NCI-H1694 treated with DMSO at 0.1 percent for 48 hours (cell line): ENCODE data around the gene EPHA1.
"Not testable (repeated sequence)": the region's sequence is repeated elsewhere in the genome, so short reads cannot be mapped to it uniquely, and the experiment has no call there.

Experiments used
- DNase-seq: peaks from one replicate; lab custom pipeline; 2025; lab: John Stamatoyannopoulos, UW

Gene EPHA1

DNA sequence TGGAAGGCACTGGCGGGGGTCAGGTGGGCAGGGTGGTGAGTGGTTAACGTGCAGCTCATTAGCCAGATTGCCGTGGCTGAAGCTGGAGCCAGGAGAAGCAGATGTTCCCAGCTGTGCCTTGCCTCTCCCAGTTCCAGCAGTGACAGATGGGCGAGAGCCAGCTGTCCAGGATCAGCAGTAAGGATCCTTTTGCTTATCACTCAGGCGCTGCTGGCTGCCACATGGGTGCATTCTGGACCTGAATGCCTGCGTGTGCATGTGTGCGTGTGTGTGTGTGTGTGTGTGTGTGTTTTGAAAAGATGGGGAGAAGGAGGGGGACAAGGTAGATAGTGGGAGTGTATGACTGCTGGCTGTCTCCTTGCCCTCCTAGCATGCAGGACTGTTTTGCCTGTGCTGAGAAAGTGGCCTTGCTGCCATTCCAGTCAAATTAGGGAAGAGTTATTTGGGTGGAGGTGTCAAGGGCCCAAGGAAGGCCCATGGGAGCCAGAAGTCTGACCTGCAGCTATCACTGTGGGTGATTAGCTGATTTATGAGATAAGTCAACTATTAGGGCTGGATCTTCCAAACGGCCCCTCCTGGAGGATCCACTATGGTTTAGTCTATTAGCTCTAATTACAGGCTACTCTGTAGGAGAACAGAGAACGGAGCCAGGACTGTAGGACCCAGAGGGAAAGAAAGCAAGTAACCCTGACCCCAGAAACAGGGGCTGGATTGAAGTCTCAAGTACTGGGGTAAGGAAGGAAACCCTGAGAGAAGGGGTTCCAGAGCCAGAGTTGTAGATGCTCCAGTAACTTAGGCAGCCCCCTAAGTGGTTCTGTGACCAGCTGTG, 3.3 kb downstream of the EPHA1 start:
- DNase-seq: no peak

GRCh38 chr7:143402233-143402632, 6.4 kb downstream of the EPHA1 start:
- DNase-seq: not testable (repeated sequence)

- DNase-seq: no peak
Observed at GRCh38 chr7:143401265-143401664, 7.4 kb downstream of the EPHA1 start.

DNA sequence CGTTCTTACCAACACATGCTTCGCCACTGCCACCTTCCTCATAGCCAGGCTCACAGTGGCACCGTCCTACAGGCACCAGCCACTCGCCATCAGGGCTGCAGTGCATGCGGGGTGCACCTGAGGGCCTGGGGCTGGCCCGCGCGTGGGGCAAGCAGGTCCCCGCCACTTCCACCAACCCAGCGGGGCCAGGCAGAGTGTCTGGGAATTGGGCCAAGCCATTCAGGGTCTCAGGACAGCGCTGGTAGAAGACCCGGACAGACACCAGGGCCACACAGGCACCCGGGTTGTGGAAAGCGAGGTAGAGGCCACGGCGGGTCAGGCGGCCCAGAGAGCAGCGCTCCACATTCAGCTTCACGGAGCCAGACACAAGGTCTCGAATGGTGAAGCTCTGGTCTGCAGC, 9.0 kb downstream of the EPHA1 start:
- no peak for DNase-seq

- no peak for DNase-seq
Observed at GRCh38 chr7:143399151-143399550, 9.5 kb downstream of the EPHA1 start.

DNA sequence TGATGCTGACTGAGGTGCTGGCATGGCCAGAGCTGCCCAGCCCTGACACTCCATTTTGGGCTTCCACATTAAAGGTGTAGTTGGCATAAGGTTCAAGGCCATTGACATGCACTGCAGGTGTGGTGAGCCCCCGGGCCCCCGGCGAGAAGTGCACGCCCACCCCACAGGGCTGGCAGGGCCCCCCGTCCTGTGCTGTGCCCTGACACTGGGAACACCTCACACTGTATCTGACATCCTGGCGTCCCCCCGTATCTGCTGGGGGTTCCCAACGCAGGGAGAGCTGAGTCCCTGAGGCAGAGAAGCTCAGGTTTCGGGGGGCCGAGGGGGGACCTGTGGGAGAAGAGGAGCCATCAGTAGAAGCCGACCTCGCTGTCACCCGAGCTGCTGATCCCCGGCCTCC, 10.0 kb downstream of the EPHA1 start:
- no peak for DNase-seq

GRCh38 chr7:143397710-143398530, 10.7 kb downstream of the EPHA1 start:
- no peak for DNase-seq

GRCh38 chr7:143396625-143397556, 11.8 kb downstream of the EPHA1 start:
- no peak for DNase-seq

DNA sequence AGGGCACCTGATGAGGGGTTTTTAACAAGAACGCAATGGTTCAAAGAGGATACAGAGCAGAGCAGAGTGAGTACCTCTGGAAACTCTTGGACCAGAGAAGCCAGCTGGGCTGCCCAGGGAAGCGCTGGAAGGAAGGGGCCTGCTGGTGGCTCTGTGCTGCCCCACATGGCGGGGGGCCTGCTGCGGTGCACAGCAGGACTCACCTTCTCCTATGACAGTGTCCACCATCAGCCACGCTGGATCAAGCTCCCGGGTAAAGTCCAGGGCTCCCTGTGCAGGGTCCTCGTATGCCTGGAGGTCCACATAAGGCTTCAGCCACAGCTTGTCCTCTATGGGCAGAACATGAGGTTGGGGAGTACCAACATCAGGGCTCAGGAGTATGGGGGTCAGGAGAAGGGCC, 12.5 kb downstream of the EPHA1 start:
- DNase-seq: no peak

DNA sequence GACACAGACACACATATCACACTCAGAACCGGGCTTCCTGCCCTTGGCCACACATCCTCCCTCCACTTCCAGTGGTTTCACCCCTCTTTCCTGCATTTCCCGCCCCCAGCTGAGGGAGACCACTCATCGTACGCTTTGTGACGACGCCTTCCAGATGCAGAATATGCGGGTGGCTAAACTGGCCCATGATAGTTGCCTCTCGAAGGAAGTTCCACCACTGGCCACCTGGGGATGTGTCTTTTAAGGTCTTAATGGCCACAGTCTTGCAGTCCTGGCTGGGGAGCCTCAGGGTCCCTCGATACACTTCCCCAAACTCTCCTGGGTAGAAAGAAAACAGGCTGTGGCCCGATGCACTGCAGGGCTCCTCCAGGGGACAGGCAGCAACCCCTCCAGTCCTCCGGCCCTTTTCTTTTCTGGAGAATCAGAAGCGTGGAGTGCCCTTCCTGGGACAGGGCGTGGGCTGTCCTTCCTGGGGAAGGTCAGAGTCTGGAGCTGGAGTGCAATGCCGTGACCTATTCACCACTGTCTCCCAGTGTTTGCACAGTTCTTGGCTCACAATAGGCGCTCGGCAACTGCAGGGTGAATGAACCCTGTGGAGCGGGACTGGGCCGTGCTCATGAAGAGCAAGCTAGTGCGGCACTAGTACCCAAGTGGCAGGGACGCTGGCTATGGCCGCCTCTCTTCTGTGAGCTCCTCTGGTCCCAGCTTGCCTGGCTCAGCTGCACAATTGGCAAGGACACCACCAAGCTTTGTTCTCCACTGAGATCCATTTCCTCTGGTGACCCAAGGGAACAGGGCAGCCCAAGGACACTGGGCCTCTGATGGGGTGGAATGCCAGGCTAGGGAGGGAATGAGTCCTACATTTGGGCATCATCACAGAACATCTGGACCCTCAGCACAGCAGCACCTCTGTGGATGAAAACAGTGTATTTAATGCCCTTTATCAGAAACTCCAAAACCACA, 13.2 kb downstream of the EPHA1 start:
- DNase-seq: no peak

DNA sequence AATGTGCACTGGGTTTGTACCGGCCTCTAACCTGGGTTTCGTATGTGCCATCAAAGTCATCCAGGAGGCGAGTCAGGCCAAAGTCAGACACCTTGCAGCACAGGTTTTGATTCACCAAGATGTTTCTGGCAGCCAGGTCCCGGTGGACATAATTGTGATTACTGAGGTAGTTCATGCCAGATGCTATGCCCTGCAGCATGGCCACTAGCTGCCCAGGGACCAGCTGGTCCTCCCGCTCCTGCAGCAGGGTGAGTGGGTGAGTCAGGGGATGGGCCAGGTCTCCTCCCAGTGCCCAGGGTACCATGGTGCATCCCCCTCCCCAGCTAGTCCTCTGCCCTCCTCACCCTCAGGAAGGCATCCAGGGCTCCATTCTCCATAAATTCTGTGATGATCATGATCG, 13.9 kb downstream of the EPHA1 start:
- no peak for DNase-seq

- DNase-seq: no peak
Observed at GRCh38 chr7:143394068-143394467, 14.6 kb downstream of the EPHA1 start.

DNA sequence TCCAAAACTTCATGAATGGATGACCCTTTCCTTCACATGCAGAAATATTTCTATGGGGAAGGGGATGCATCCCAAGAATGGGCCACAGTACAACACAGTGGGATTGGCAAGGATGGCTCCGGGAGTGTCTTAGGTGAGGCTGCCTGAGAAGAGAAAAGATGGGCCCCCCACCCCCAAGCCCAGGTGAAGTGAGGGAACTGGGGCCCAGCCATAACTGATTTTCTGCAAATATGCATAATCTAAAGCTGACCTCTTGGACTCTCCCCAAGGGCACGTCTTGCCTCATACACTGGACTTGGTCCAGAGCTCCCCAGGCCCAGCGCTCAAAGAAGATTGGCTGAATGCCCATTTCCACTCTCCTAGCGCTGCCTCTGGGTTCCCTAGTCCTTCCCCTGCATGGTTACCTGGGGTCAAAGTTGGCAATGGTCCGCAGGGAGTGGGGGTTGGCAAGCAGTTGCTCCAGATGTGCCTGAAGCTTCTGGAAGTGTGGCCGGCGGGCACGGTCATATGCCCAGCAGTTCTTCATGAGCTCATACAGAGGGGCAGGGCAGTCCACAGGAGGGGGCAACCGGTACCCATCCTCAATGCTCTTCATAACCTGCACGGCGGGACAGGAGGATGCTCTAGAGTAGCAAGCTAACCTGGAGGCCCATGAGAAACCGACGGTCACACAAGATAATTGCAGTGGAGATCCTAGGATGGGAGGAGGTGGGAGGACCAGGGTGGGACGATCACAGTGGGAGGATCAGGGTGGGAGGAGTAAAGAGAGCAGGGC, 15.2 kb downstream of the EPHA1 start:
- no peak for DNase-seq

GRCh38 chr7:143392875-143393266, 15.8 kb downstream of the EPHA1 start:
- no peak for DNase-seq

DNA sequence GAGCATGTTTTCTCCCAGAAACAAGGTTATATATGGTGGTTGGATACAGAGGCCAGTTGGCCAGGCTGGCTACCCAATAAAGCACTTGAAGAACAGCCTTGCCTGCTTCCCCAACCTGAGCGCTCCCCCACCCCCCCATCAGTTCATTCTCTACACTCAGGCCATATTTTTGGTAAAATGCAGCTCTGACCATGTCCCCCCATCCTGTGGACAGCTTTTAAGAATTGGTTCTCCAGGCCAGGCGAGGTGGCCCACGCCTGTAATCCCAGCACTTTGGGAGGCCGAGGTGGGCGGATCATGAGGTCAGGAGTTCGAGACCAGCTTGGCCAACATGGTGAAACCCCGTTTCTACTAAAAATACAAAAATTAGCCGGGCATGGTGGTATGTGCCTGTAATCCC, 16.2 kb downstream of the EPHA1 start:
- DNase-seq: not testable (repeated sequence)

DNA sequence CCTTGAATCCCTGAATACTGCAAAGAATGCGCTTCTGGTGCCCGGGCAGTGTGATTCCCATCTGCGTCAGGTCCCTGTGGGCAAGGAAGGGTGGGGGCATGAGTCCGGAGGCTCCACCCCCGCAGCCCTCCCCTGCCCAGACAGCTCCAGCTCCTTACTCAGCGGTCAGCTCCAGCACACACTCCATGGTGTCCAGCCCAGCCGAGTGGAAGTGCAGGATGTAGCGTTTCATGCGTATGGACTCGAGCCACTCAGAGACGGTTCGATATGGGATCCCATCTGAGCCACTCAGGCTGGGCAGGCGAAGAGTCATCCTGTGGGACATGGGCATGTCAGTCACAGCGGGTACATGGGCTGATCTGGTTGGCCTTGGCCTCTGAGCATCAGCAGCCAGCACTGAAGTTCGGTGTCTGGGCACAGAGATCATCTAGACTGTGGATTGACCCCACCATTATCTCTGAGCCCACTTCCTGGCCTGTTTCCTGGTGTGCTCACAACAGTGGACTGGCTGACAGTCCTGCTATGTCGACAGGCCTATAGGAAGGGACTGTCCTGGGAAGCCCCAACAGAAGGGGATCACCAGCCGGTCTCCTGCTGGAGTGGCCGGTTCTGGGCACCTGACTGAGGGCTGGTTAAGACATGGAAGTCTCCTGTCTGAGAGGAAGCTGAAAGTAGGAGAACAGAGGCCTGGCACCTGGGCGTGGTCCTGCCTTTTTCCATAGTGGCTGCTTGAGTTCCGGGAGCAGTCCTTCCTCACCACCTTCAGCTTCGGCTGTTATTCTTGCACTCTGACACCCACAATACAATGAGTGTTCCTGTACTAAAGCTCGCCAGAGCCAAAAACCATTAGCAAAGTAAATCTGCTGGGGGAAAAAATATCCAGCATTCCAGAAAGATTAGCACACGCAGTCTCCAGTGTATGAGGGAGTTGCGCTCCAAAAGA, 16.9 kb downstream of the EPHA1 start:
- no peak for DNase-seq

DNA sequence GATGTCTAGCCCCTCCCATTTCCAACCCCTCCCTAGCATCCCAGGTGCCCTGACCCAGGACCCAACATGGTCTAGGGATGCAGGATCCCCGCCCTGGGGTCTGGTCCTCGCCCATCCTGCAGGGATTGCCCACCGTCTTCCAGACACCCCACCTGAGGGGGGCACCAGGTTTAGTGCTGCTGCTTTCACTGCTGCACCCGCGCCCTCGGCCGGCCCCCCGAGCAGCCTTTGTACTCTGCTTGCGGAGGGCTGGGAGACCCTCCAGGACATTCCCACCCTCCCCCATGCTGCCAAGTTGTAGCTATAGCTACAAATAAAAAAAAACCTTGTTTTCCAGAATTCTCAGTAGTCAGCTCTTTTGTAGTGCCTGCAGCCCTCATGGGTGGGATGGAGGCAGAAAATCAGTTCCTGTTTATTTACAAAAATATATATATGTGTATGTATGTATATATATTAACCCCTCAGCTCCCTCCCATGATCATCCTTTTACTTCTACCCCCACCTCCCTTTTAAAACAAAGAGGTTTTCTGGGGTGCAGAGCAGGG, 17.8 kb downstream of the EPHA1 start:
- DNase-seq: no peak

DNA sequence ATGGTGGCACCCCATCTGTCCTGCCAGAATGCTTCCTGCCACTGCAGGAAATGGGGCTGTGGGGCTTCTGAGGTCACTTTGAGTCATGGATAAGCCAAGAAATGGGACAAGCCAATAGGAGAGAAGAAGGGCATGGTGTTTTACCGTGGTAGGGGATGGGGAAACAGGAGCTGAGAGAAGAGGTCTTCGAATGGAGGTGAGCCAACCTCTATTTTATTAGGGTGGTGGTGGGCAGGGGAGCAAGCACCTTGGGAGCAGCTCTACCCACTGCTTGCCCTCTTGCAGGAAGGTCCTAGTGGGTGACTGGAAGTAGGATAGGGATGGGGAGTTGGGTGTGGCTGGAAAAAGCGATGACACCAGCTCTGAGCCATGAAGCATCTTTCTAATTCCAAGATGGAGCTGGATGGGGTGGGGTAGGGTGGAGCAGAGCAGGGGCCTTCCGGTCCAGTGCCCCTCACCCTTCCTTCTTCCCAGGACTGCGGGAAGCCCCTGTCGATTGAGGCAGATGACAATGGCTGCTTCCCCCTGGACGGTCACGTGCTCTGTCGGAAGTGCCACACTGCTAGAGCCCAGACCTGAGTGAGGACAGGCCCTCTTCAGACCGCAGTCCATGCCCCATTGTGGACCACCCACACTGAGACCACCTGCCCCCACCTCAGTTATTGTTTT, 18.4 kb downstream of the EPHA1 start:
- no peak for DNase-seq
